ENCODE data around the gene DEPP1. TPM values are rescaled to one million over a fixed set of nuclear protein-coding genes. Genes with fewer than 3 reads are reported as not detected.
A peak's percentile ranks its signal among the peaks of the same experiment; 100 is the strongest.

Gene DEPP1
- total and polyA plus RNA-seq, 2 of the 13 experiments (the other 11 are each of a cell fraction or from before 2014, with no cell fraction given): 14.8 to 270 TPM

DNA sequence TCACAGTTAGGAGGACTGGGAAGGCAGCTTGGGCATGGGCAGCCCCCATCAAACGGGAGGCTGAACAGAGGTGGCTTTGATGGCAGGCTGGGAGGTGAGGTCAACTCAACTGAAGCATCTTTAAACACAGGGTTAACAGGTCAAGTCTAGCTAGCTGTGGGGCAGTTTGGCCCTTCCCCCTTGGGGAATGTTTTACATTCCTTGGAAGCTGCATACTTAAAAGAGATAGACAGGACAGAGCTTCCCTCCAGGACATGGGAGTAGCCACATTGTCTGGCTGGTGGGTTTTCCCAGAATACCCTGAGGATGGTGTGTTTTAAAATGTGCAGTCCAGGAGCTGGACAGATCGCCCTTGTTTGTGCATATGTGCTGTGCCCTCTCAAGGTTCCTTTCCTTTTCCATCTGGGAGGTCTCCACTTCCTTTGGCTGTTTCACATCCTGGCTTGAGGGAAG is 25.8 kb downstream of the DEPP1 start (continued):
- TF ChIP-seq EP300 (IDR thresholded peaks at IDR 0.05; ENCODE audit: low read depth in 2 of 2, low read length in 2 of 2) (peak in 1 of 2 experiments; percentile 79; a peak in 1 of 4 replicates), EP300 (CRISPR knock-in tag; IDR thresholded peaks at IDR 0.05; ENCODE audit: borderline replicate concordance) (peak; percentile 33; the same call in 1 of the 2 replicates), KLF16 (CRISPR knock-in tag; IDR thresholded peaks at IDR 0.05) (0 out of 4 replicates have a peak, but pooled peaks of 1 of the 2 experiments have one; percentile 17), HIC2 (CRISPR knock-in tag; IDR thresholded peaks at IDR 0.05; ENCODE audit: low read depth) (no peak), IRF2 (CRISPR knock-in tag; IDR thresholded peaks at IDR 0.05) (0 out of 2 replicates have a peak, but pooled peaks have one; percentile 18), SOX6 (IDR thresholded peaks at IDR 0.05) (no peak), SOX6 (CRISPR knock-in tag; IDR thresholded peaks at IDR 0.05) (peak; percentile 29; the same call in 1 of the 2 replicates), NCOA2 (CRISPR knock-in tag; IDR thresholded peaks at IDR 0.05) (peak; percentile 81), TFDP1 (CRISPR knock-in tag; IDR thresholded peaks at IDR 0.05; ENCODE audit: borderline replicate concordance) (no peak), HNF4A (CRISPR knock-in tag; IDR thresholded peaks at IDR 0.05) (peak; percentile 35; the same call in 1 of the 2 replicates), SATB2 (CRISPR knock-in tag; IDR thresholded peaks at IDR 0.05) (no peak), MAZ (IDR thresholded peaks at IDR 0.05; ENCODE audit: borderline replicate concordance, low read depth, low read length) (no peak), MAZ (CRISPR knock-in tag; IDR thresholded peaks at IDR 0.05; ENCODE audit: low read depth) (no peak), RCOR2 (CRISPR knock-in tag; IDR thresholded peaks at IDR 0.05) (peak; percentile 73), POGZ (CRISPR knock-in tag; IDR thresholded peaks at IDR 0.05) (0 out of 2 replicates have a peak, but pooled peaks have one; percentile 27), ZEB1 (IDR thresholded peaks at IDR 0.05; ENCODE audit: insufficient replicate concordance, low read depth) (no peak), SKIL (CRISPR knock-in tag; IDR thresholded peaks at IDR 0.05; ENCODE audit: borderline replicate concordance) (no peak)
- TF ChIP-seq, protein P1, sequence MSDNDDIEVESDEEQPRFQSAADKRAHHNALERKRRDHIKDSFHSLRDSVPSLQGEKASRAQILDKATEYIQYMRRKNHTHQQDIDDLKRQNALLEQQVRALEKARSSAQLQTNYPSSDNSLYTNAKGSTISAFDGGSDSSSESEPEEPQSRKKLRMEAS (IDR thresholded peaks at IDR 0.05): 0 out of 2 replicates have a peak, but pooled peaks have one; percentile 27
- TF ChIP-seq, protein P2, sequence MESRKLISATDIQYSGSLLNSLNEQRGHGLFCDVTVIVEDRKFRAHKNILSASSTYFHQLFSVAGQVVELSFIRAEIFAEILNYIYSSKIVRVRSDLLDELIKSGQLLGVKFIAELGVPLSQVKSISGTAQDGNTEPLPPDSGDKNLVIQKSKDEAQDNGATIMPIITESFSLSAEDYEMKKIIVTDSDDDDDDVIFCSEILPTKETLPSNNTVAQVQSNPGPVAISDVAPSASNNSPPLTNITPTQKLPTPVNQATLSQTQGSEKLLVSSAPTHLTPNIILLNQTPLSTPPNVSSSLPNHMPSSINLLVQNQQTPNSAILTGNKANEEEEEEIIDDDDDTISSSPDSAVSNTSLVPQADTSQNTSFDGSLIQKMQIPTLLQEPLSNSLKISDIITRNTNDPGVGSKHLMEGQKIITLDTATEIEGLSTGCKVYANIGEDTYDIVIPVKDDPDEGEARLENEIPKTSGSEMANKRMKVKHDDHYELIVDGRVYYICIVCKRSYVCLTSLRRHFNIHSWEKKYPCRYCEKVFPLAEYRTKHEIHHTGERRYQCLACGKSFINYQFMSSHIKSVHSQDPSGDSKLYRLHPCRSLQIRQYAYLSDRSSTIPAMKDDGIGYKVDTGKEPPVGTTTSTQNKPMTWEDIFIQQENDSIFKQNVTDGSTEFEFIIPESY (CRISPR knock-in tag; IDR thresholded peaks at IDR 0.05): no peak
- TF ChIP-seq, protein P3, sequence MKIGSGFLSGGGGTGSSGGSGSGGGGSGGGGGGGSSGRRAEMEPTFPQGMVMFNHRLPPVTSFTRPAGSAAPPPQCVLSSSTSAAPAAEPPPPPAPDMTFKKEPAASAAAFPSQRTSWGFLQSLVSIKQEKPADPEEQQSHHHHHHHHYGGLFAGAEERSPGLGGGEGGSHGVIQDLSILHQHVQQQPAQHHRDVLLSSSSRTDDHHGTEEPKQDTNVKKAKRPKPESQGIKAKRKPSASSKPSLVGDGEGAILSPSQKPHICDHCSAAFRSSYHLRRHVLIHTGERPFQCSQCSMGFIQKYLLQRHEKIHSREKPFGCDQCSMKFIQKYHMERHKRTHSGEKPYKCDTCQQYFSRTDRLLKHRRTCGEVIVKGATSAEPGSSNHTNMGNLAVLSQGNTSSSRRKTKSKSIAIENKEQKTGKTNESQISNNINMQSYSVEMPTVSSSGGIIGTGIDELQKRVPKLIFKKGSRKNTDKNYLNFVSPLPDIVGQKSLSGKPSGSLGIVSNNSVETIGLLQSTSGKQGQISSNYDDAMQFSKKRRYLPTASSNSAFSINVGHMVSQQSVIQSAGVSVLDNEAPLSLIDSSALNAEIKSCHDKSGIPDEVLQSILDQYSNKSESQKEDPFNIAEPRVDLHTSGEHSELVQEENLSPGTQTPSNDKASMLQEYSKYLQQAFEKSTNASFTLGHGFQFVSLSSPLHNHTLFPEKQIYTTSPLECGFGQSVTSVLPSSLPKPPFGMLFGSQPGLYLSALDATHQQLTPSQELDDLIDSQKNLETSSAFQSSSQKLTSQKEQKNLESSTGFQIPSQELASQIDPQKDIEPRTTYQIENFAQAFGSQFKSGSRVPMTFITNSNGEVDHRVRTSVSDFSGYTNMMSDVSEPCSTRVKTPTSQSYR (CRISPR knock-in tag; IDR thresholded peaks at IDR 0.05; ENCODE audit: borderline replicate concordance): peak; percentile 91; the same call in 1 of the 2 replicates
